ENCODE results near the gene FEM1A. TPM values are rescaled to one million over a fixed set of nuclear protein-coding genes. Genes with fewer than 3 reads are reported as not detected.

FEM1A gene
- total and polyA plus RNA-seq, 2 donors (not counting 3 experiments of a cell fraction or from before 2014, with no cell fraction given) = 5.1 to 11.4 TPM

GRCh38 chr19:4832776-4833175, 41.2 kb downstream of the FEM1A start:
- no peak overlapping the region for H3K27ac ChIP-seq (ENCODE audit: insufficient read depth, low read depth, low read length)
- peaks cover 31% of the 10 kb centered on the region for H3K79me2 ChIP-seq (ENCODE audit: control insufficient read depth, insufficient read depth, low read length)
- intact Hi-C loops (cut with micrococcal nuclease) = no loop called here
- H4K20me1 ChIP-seq (replicated peaks; ENCODE audit: control insufficient read depth, extremely low read depth, insufficient read depth, low read length) = no peaks in the 10 kb centered on the region
- no peaks in the 10 kb centered on the region for H3K9me3 ChIP-seq (replicated peaks; ENCODE audit: control insufficient read depth, insufficient read depth, low read length)
- CTCF ChIA-PET = interaction anchor here (7.5 kb wide), 1 partner anchor 23 kb away, joined by 47 read pairs; no protein-coding TSS in a partner anchor
- H3K36me3 ChIP-seq (ENCODE audit: control insufficient read depth in 2 of 2, extremely low read depth in 1 of 2, insufficient read depth in 2 of 2, low read length in 2 of 2) = no peaks in the 10 kb centered on the region
- POLR2A ChIA-PET = no interaction called here
- H3K27me3 ChIP-seq (ENCODE audit: control insufficient read depth in 2 of 2, insufficient read depth in 2 of 2, low read length in 2 of 2) = no peaks in the 10 kb centered on the region
- peaks cover 8% of the 10 kb centered on the region for H3K4me1 ChIP-seq (ENCODE audit: control insufficient read depth, extremely low read depth, insufficient read depth, low read length)
- BruUV-seq (replicated peaks) = no TSS peak
- DNase-seq (ENCODE audit: low read depth, low spot score) = no peak
- dilution Hi-C loops (cut with MboI; ENCODE audit: extremely low pct_ligation_motif_present, low sequenced_read_pairs) = no loop called here
- TF ChIP-seq MAX (IDR thresholded peaks at IDR 0.05; ENCODE audit: insufficient read depth, insufficient read length) (no peak), MYC (IDR thresholded peaks at IDR 0.05; ENCODE audit: low read depth, low read length) (no peak), EZH2 (IDR thresholded peaks at IDR 0.05; ENCODE audit: borderline replicate concordance, low read depth, low read length, severe bottlenecking) (no peak), GATA2 (IDR thresholded peaks at IDR 0.05; ENCODE audit: insufficient read depth, insufficient read length, low read depth, low read length) (no peak), FOS (IDR thresholded peaks at IDR 0.05; ENCODE audit: borderline replicate concordance, insufficient read depth, low read length) (no peak), JUN (IDR thresholded peaks at IDR 0.05; ENCODE audit: borderline replicate concordance, insufficient read depth, insufficient read length, low read depth) (no peak), POLR2A (IDR thresholded peaks at IDR 0.05; ENCODE audit: low read depth, low read length) (no peak), CTCF (IDR thresholded peaks at IDR 0.05; ENCODE audit: extremely low read depth in 1 of 2, insufficient read depth in 1 of 2, low read depth in 1 of 2, low read length in 2 of 2) (no peak), POLR2AphosphoS5 (IDR thresholded peaks at IDR 0.05; ENCODE audit: insufficient read depth, low read depth, low read length) (no peak)
- no peak overlapping the region for H3K4me3 ChIP-seq (replicated peaks in 1 of 3; ENCODE audit: insufficient read depth in 1 of 3, low read depth in 1 of 3, low read length in 3 of 3)
- no peaks in the 10 kb centered on the region for H3K9me1 ChIP-seq (replicated peaks; ENCODE audit: control insufficient read depth, extremely low read depth, insufficient read depth, low read length)
- no peak overlapping the region for H2AFZ ChIP-seq (ENCODE audit: low read depth, low read length)
- H3K9ac ChIP-seq (replicated peaks; ENCODE audit: extremely low read depth, insufficient read depth, low read length) = no peak overlapping the region
- no peak for FAIRE-seq
- H3K4me2 ChIP-seq (ENCODE audit: insufficient read depth, low read length) = no peak overlapping the region

Data from endothelial cell of umbilical vein (primary cell).